HUDEP-2 (cell line): ENCODE data around the gene TCAP.

Experiments used
- DNase-seq, 76 experiments: peaks; one replicate each; lab custom pipeline; 2025; ENCODE audit not compliant: unreplicated experiment in 76 of 76; lab: John Stamatoyannopoulos, UW

Gene TCAP

GRCh38 chr17:39664581-39665561 is at the start of gene TCAP:
Gene TCAP, plus strand, starts transcription at chr17:39665349. Its CDS starts 11 bp downstream, at chr17:39665360.
- DNase-seq = peak in 17 of 76 experiments; percentile 8 to 52 (median 24)

GRCh38 chr17:39615434-39615833 is 49.7 kb upstream of the TCAP start:
- no peak for DNase-seq

GRCh38 chr17:39617100-39617445 is 48.1 kb upstream of the TCAP start:
- DNase-seq = peak in 1 of 76 experiments; percentile 27

GRCh38 chr17:39617446-39618245 is 47.5 kb upstream of the TCAP start:
- peak in 58 of 76 experiments; percentile 16 to 72 (median 49) for DNase-seq

- DNase-seq = peak in 2 of 76 experiments; percentile 16 to 45
Observed at GRCh38 chr17:39618246-39618913, 46.8 kb upstream of the TCAP start.

- no peak for DNase-seq
Observed at GRCh38 chr17:39618956-39619785, 46.0 kb upstream of the TCAP start.

- DNase-seq = no peak
Observed at GRCh38 chr17:39619786-39620101, 45.4 kb upstream of the TCAP start.

GRCh38 chr17:39621523-39622379 is 43.4 kb upstream of the TCAP start:
- DNase-seq = peak in 71 of 76 experiments; percentile 7 to 90 (median 70)

- no peak for DNase-seq
Observed at GRCh38 chr17:39622380-39623006, 42.7 kb upstream of the TCAP start.

GRCh38 chr17:39623356-39623950 is 41.7 kb upstream of the TCAP start:
- peak in 67 of 76 experiments; percentile 17 to 88 (median 66) for DNase-seq

- DNase-seq = no peak
Observed at GRCh38 chr17:39624313-39624712, 40.8 kb upstream of the TCAP start.

GRCh38 chr17:39625198-39625785 is 39.9 kb upstream of the TCAP start:
- DNase-seq = no peak

- no peak for DNase-seq
Observed at GRCh38 chr17:39626171-39627046, 38.7 kb upstream of the TCAP start, which contains the start of gene PPP1R1B. Gene PPP1R1B, plus strand, starts transcription at chr17:39626952. Its CDS starts 441 bp downstream, at chr17:39627393.

GRCh38 chr17:39627047-39627711 is 38.0 kb upstream of the TCAP start:
- DNase-seq = no peak

GRCh38 chr17:39627712-39628516 is 37.2 kb upstream of the TCAP start:
- no peak for DNase-seq
